NB4 (cell line): ENCODE results near the gene PDHB.

Experiments used
- DNase-seq: peaks from one replicate; pipeline ENCODE4 v3.0.0; 2010; ENCODE audit warnings: low read depth
- H3K4me3 ChIP-seq: one replicate; pipeline ENCODE4 v1.5.1; 2011; ENCODE audit warnings: mild to moderate bottlenecking, low read depth, low read length, moderate library complexity
- CTCF ChIP-seq: IDR thresholded peaks from one replicate; pipeline ENCODE4 v1.5.1; 2012; ENCODE audit warnings: low read depth, low read length
- MYC ChIP-seq: IDR thresholded peaks from 2 replicates; pipeline ENCODE4 v1.6.1; 2011; ENCODE audit warnings: low read depth, low read length
- POLR2A ChIP-seq: IDR thresholded peaks from 2 replicates; pipeline ENCODE4 v1.6.1; 2011; ENCODE audit warnings: mild to moderate bottlenecking; ENCODE audit not compliant: insufficient read length; ENCODE audit errors: extremely low read depth
- TF ChIP-seq, protein P1 (sequence below): IDR thresholded peaks from 2 replicates; pipeline ENCODE4 v1.6.1; 2011; ENCODE audit warnings: low read depth, low read length

Gene PDHB

DNA sequence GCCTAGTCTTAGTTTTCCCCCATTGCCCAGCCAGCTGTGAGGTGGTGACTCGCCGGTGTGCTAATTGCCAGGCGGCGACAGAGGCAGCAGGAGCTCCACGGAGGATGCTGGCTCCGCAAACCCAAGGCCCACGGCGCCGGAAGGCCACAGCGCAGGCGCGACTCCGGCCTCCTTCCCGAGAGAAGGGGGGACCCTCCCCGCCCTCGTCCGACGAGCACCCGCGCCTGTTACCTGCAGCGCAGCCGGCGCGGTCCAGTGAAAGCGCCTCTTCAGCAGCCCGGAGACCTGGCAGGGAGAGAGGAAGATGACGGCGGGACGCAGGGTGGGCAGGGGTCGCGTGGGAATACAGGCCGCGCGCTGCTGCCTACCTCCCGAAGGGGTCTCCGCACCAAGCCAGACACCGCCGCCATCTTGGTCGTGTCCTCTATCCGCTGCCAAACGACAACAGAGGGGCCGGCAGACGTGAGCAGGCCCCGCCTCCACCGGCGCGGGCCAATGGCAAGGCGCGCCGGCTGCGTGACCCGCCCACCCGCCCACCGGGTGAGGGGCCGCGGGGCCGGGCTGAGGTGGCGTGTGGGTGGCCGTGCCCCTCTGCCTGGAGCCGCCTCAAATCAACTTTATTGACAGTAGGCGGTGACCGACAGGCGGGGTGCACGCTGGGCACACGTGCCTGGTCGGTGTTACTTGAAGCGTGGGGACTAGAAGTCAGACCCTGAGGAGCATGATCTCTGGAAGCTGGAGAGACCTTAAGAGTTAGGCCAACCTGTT, at the start of gene PDHB:
TSS of gene PDHB (minus strand) at position 433 of the 768 bp plus-strand sequence. CDS start at position 410, 23 bp downstream.
- TF ChIP-seq CTCF (no peak), MYC (peak; percentile 95), POLR2A (peak; percentile 82)
- TF ChIP-seq, protein P1, sequence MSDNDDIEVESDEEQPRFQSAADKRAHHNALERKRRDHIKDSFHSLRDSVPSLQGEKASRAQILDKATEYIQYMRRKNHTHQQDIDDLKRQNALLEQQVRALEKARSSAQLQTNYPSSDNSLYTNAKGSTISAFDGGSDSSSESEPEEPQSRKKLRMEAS = peak; percentile 97
- peak within 1 kb of the TSS; percentile 66 for H3K4me3 ChIP-seq

DNA sequence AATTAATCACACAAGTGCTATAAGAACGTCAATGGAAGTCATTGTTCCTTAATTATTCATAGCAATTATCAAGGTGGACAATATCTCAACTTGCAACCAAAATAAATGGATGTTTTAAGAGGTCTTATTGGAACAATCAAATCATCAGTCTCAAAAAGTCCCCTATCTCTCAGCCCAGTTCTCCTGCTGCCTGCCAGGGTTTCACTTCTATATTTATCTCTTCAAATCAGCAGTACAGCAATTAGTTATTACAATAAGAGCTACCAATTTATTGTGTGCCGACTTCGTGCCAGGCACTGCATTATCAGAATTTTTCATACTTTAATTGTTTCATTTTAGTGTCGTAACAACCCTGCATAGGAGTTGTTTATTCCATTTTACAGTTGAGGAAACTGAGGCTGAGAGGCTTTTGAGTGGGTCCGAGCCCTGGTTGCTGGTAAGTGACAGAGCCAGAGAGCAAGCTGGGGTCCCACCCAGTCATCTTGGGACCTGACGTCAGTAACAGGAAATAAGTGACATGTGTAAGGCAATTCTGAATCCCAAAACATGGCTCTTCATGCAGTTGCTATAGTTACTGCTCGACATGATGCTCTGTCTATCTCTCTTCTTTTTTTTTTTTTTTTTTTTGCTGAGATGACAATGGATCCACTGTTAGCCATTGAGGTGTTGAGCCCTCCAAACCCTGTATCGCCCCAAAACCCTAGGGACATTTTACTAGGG, 49.4 kb upstream of the PDHB start:
- TF ChIP-seq MYC (no peak), POLR2A (no peak), CTCF (no peak)
- TF ChIP-seq, protein P1 = no peak
- H3K4me3 ChIP-seq = no peak overlapping the region
- no peak for DNase-seq

More for the DNA sequence above, at the start of gene PDHB:
- peak; percentile 93 for DNase-seq

GRCh38 chr3:58480309-58480708, 46.7 kb upstream of the PDHB start:
- DNase-seq = no peak
- TF ChIP-seq CTCF = no peak
- TF ChIP-seq, protein P1 = no peak
- TF ChIP-seq POLR2A = no peak
- no peak for TF ChIP-seq MYC

GRCh38 chr3:58478781-58479180, 45.1 kb upstream of the PDHB start:
- no peak overlapping the region for H3K4me3 ChIP-seq
- no peak for TF ChIP-seq POLR2A
- DNase-seq = no peak

More at GRCh38 chr3:58480309-58480708, 46.7 kb upstream of the PDHB start:
- no peak overlapping the region for H3K4me3 ChIP-seq

GRCh38 chr3:58474967-58475578, 41.4 kb upstream of the PDHB start:
- H3K4me3 ChIP-seq = no peak overlapping the region
- no peak for TF ChIP-seq POLR2A
- TF ChIP-seq CTCF = no peak
- TF ChIP-seq MYC = no peak
- TF ChIP-seq, protein P1 = no peak

DNA sequence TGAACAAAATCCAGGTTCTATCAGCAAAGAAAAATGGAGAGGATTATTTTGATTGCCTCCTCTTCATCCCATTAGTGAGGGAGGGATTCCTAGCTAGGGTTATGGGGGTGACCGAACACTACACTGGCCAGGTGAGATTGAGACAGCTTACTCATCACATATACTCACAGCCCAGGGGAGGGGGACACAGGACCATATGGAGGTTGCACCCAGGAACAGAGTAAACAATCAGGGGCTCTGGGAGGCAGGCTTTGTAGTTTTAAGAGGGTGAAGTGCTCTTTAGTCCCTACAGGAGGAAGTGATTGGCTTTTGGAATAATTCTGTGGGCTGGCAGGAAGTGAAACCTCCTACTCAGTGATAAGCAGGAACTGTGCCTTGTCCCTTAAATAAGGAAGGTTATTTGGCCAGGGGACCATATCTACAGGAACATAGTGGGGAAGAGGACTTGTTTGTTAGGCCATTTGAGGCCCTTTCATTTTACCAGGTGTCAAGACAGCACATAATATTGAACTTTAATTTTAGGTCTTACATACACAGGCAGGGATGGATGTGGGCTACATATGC, 40.8 kb upstream of the PDHB start:
- no peak for TF ChIP-seq MYC
- TF ChIP-seq POLR2A = no peak
- TF ChIP-seq, protein P1 = no peak
- no peak for TF ChIP-seq CTCF
- no peak overlapping the region for H3K4me3 ChIP-seq
- peak; percentile 51 for DNase-seq

More at GRCh38 chr3:58474967-58475578, 41.4 kb upstream of the PDHB start:
- DNase-seq = no peak
